ENCODE data around the gene KCNAB2. TPM values are rescaled to one million over a fixed set of nuclear protein-coding genes. Genes with fewer than 3 reads are reported as not detected.

Gene KCNAB2
- polyA plus RNA-seq, 2 donors, result 2.2 to 2.8 TPM

DNA sequence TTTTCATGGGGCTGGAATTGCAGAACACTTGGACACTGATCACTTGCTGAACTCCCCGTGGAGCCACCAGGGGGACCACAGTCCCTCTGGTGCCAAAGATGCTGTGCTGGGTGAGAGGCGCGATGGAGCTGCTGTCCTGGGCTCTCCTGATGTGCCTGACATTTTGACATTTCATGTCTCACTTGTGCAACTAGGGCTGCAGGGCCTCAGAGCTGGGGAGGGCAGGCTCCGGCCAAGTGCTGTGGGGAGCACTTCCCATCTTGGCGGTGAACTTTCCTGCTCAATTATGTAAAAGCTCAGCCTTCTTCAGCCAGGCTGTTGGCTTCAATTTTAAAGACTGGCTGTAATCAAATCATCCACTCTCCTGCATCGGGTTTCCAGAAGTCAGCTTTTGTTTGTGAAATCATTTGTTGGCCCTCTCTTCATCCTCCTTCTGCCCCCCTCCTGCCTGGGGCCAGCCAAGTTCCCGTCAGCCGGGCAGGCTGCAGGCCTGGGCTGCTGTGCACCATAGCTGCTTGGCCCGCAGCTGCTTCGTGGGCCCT lies 36.8 kb downstream of the KCNAB2 start:
- H3K27me3 ChIP-seq (ENCODE audit: control insufficient read depth in 1 of 2, insufficient read depth in 2 of 2, low read length in 2 of 2), result no peaks in the 10 kb centered on the region
- H3K4me1 ChIP-seq (ENCODE audit: control insufficient read depth in 2 of 2, insufficient read depth in 2 of 2, low read length in 1 of 2), result peaks cover 0 to 4% of the 10 kb centered on the region in 2 donors
- no peak overlapping the region for H3K4me3 ChIP-seq (ENCODE audit: low read depth in 1 of 2, low read length in 2 of 2)
- no peak overlapping the region for H3K27ac ChIP-seq (ENCODE audit: low read depth in 2 of 2, low read length in 1 of 2)
- H3K36me3 ChIP-seq (ENCODE audit: control insufficient read depth in 2 of 2, insufficient read depth in 2 of 2, low read length in 1 of 2), result no peaks in the 10 kb centered on the region
- WGBS, 2 donors, result 63 to 65% methylated on average over 10 of the region's 10 CpGs
- no peaks in the 10 kb centered on the region for H3K9me3 ChIP-seq (ENCODE audit: control insufficient read depth in 2 of 2, insufficient read depth in 1 of 2, low read depth in 1 of 2, low read length in 1 of 2)

DNA sequence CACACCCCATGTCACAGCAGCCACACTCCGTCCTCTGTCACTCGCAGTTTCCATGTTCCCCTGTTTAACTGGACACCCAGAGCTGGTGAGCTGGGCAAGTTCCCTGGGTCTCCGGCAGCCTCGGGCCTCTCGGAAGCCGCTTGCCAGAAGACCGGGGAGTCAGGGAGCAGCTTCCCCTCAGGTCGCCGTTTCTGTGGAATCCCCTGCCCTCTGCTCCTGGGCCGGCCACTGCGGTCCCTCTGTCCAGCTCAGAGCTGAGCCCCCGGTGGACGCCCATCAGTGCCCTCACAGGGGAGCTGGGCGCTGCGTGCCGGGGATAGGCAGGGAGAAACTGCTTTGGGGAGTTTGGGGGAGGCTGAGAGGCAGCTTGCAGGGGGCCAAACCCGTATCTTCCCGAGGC lies 37.7 kb downstream of the KCNAB2 start:
- H3K4me3 ChIP-seq (ENCODE audit: low read depth in 1 of 2, low read length in 2 of 2), result no peak overlapping the region
- no peaks in the 10 kb centered on the region for H3K27me3 ChIP-seq (ENCODE audit: control insufficient read depth in 1 of 2, insufficient read depth in 2 of 2, low read length in 2 of 2)
- no peaks in the 10 kb centered on the region for H3K9me3 ChIP-seq (ENCODE audit: control insufficient read depth in 2 of 2, insufficient read depth in 1 of 2, low read depth in 1 of 2, low read length in 1 of 2)
- no peak overlapping the region for H3K27ac ChIP-seq (ENCODE audit: low read depth in 2 of 2, low read length in 1 of 2)
- peaks cover 0 to 4% of the 10 kb centered on the region in 2 donors for H3K4me1 ChIP-seq (ENCODE audit: control insufficient read depth in 2 of 2, insufficient read depth in 2 of 2, low read length in 1 of 2)
- H3K36me3 ChIP-seq (ENCODE audit: control insufficient read depth in 2 of 2, insufficient read depth in 2 of 2, low read length in 1 of 2), result no peaks in the 10 kb centered on the region
- 77 to 78% methylated on average over 18 of the region's 18 CpGs for WGBS, 2 donors

DNA sequence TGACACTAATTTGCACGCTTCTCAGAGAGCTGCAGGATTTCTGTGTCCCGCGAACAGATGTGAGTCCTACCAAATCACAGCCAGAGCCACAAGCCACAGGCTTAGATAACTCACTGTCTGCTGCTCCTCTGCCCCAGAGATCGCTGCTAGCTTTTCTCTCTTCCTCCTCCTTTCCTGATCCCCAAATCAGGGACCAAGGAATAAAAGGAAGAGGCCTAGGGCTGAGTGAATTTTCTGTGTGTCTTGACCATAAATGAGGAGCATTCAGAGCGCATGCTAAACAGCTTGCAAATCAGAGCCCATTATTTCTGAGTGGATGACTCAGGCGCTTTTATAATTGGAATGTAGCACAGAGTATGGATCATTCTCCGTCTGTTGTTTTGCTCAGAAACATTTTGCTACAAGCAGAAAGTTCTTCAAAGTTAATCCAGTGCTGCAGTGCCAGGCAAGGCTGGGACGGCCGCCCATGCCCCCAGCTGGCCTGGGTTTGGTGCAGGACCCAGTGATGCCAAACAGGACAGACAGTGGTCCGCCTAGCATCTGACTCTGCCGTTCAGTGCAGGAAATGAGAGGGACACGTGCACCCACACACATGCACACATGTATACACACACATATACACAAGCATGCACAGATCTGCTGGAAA lies 38.2 kb downstream of the KCNAB2 start:
- H3K9me3 ChIP-seq (ENCODE audit: control insufficient read depth in 2 of 2, insufficient read depth in 1 of 2, low read depth in 1 of 2, low read length in 1 of 2), result no peaks in the 10 kb centered on the region
- 64 to 66% methylated on average over 12 of the region's 12 CpGs for WGBS, 2 donors
- no peak overlapping the region for H3K4me3 ChIP-seq (ENCODE audit: low read depth in 1 of 2, low read length in 2 of 2)
- H3K36me3 ChIP-seq (ENCODE audit: control insufficient read depth in 2 of 2, insufficient read depth in 2 of 2, low read length in 1 of 2), result no peaks in the 10 kb centered on the region
- peaks cover 0 to 4% of the 10 kb centered on the region in 2 donors for H3K4me1 ChIP-seq (ENCODE audit: control insufficient read depth in 2 of 2, insufficient read depth in 2 of 2, low read length in 1 of 2)
- H3K27ac ChIP-seq (ENCODE audit: low read depth in 2 of 2, low read length in 1 of 2), result no peak overlapping the region
- H3K27me3 ChIP-seq (ENCODE audit: control insufficient read depth in 1 of 2, insufficient read depth in 2 of 2, low read length in 2 of 2), result no peaks in the 10 kb centered on the region

DNA sequence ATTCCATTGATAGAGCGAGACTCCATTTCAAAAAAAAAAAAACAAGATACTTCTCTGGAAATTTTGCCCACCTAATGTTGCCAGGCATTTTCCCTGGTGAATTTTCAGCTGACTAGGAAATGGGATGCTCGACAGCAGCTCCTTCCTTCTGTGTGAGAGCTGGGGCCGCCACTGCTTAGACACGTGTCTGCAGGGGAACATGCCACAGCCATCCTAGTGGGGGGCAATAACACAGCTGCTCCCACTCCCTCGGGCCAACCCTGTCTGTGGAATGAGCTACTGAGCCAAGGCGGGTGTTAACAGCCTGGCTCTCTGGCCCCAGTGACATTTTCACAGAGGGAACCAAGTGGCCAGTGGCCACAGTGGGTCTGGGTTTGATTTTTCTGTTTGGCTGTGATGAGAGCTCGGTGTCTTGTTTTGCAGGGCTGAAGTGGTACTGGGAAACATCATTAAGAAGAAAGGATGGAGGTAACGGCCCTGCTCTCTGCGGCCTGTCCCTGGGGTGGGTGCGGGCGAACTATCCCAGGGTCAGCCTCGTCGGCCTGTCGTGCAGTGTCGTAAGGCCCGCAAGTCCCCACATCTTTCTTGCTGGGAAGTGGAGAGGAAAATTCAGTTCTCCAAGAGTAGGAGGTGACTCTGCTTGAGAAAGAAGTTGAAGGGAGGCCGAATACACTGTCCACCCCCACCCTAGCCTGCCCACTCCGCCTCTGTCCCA lies 39.2 kb downstream of the KCNAB2 start:
- Histone ChIP-seq H3K27ac (ENCODE audit: low read depth in 2 of 2, low read length in 1 of 2) (no peak overlapping the region), H3K36me3 (ENCODE audit: control insufficient read depth in 2 of 2, insufficient read depth in 2 of 2, low read length in 1 of 2) (no peaks in the 10 kb centered on the region), H3K4me3 (ENCODE audit: low read depth in 1 of 2, low read length in 2 of 2) (no peak overlapping the region), H3K27me3 (ENCODE audit: control insufficient read depth in 1 of 2, insufficient read depth in 2 of 2, low read length in 2 of 2) (no peaks in the 10 kb centered on the region), H3K4me1 (ENCODE audit: control insufficient read depth in 2 of 2, insufficient read depth in 2 of 2, low read length in 1 of 2) (peaks cover 0 to 4% of the 10 kb centered on the region in 2 donors), H3K9me3 (ENCODE audit: control insufficient read depth in 2 of 2, insufficient read depth in 1 of 2, low read depth in 1 of 2, low read length in 1 of 2) (no peaks in the 10 kb centered on the region)
- 85 to 89% methylated on average over 18 of the region's 18 CpGs for WGBS, 2 donors

DNA sequence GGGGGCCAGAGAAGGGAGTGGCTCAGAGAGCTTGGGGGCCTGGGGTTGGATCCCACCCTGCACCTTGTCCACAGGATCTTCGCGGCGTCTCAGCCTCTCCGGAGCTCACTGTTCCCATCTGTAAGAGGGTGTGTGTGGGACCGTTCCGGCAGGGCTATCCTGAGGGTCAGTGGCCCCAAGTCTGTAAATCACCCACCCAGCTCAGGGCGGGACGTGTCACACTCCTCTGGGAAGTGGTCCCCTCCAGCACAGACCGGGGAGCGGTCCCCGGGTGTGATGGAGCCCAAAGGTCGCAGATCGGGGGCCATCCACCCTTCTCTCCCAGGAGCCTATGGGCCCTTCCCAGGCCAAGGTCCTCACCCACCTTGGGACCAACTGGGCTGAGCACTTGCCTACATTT lies 40.0 kb downstream of the KCNAB2 start:
- Histone ChIP-seq H3K27ac (ENCODE audit: low read depth in 2 of 2, low read length in 1 of 2) (no peak overlapping the region), H3K4me1 (ENCODE audit: control insufficient read depth in 2 of 2, insufficient read depth in 2 of 2, low read length in 1 of 2) (peaks cover 0 to 4% of the 10 kb centered on the region in 2 donors), H3K27me3 (ENCODE audit: control insufficient read depth in 1 of 2, insufficient read depth in 2 of 2, low read length in 2 of 2) (no peaks in the 10 kb centered on the region), H3K4me3 (ENCODE audit: low read depth in 1 of 2, low read length in 2 of 2) (no peak overlapping the region), H3K36me3 (ENCODE audit: control insufficient read depth in 2 of 2, insufficient read depth in 2 of 2, low read length in 1 of 2) (no peaks in the 10 kb centered on the region), H3K9me3 (ENCODE audit: control insufficient read depth in 2 of 2, insufficient read depth in 1 of 2, low read depth in 1 of 2, low read length in 1 of 2) (no peaks in the 10 kb centered on the region)
- WGBS, 2 donors, result 94 to 95% methylated on average over 13 of the region's 13 CpGs

DNA sequence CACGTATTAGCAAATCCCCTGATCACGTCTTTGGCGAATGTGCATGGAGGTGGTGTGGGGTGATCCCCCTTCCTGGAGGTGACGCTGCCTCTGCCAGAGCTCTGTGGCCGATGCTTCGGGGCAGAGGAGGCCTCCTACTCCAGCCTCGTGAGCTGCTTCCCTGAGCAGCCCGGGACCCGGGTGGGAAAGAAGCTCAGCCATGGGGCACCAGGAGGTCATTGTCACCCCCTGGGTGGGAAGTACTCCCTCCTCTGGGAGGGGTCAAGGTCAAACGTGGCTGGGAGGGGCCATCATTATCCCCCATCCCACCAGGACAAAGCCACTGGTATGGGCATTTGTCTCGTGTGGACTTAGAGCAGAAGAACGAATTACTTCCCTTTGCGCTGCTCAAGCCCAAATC lies 40.7 kb downstream of the KCNAB2 start:
- Histone ChIP-seq H3K36me3 (ENCODE audit: control insufficient read depth in 2 of 2, insufficient read depth in 2 of 2, low read length in 1 of 2) (no peaks in the 10 kb centered on the region), H3K4me3 (ENCODE audit: low read depth in 1 of 2, low read length in 2 of 2) (no peak overlapping the region), H3K9me3 (ENCODE audit: control insufficient read depth in 2 of 2, insufficient read depth in 1 of 2, low read depth in 1 of 2, low read length in 1 of 2) (no peaks in the 10 kb centered on the region), H3K4me1 (ENCODE audit: control insufficient read depth in 2 of 2, insufficient read depth in 2 of 2, low read length in 1 of 2) (peaks cover 0 to 4% of the 10 kb centered on the region in 2 donors), H3K27ac (ENCODE audit: low read depth in 2 of 2, low read length in 1 of 2) (no peak overlapping the region), H3K27me3 (ENCODE audit: control insufficient read depth in 1 of 2, insufficient read depth in 2 of 2, low read length in 2 of 2) (no peaks in the 10 kb centered on the region)
- WGBS, 2 donors, result 65 to 74% methylated on average over 13 of the region's 13 CpGs

DNA sequence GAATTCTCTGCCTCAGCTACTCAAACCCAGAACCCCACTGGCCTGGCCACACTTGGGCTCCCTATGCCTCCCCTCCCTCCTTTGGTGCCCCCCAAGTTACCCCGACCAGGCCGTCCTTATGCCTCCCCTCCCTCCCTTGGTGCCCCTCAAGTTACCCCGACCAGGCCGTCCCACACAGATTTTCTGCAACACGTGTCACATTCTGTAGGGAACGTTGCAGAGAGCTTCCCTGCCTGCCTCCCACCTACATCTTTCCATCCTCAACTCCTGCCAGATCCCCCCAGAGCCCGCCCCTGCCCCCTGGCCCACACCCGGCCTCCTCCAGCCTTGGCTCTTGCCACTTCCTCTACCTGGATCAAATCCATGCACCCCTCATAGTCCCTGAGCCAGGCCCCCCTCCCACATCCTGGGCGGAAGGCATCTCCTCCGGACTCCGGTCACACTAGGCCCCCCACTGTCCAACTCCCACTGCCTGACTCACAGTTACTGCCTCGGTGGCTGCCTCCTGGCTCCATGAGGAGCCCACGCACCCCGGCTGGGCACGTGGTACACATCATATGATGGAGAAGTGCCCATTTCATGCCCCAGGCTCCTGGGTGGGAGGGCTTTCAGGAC lies 41.2 kb downstream of the KCNAB2 start:
- Histone ChIP-seq H3K27me3 (ENCODE audit: control insufficient read depth in 1 of 2, insufficient read depth in 2 of 2, low read length in 2 of 2) (no peaks in the 10 kb centered on the region), H3K4me1 (ENCODE audit: control insufficient read depth in 2 of 2, insufficient read depth in 2 of 2, low read length in 1 of 2) (peaks cover 0 to 4% of the 10 kb centered on the region in 2 donors), H3K4me3 (ENCODE audit: low read depth in 1 of 2, low read length in 2 of 2) (no peak overlapping the region), H3K27ac (ENCODE audit: low read depth in 2 of 2, low read length in 1 of 2) (no peak overlapping the region), H3K9me3 (ENCODE audit: control insufficient read depth in 2 of 2, insufficient read depth in 1 of 2, low read depth in 1 of 2, low read length in 1 of 2) (no peaks in the 10 kb centered on the region), H3K36me3 (ENCODE audit: control insufficient read depth in 2 of 2, insufficient read depth in 2 of 2, low read length in 1 of 2) (no peaks in the 10 kb centered on the region)
- WGBS, 2 donors, result 76 to 86% methylated on average over 15 of the region's 15 CpGs

DNA sequence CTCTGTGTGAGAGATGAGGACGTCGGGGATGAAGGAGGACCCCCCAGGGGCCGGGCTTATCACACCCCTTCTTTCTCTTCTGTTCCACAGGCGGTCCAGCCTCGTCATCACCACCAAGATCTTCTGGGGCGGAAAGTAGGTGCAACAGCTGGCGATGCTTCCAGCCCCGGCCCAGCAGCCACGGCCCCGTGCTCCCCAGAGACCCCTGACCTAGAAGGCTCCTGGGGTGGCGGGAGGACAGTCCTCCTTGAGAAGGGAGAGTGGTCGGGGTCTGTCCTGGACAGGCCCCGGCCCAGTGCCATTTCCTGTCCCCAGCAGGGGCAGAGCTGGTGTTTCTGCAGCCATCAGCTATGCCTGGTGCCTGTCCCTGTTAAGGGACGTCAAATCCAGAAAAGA lies 41.7 kb downstream of the KCNAB2 start:
- Histone ChIP-seq H3K27ac (ENCODE audit: low read depth in 2 of 2, low read length in 1 of 2) (no peak overlapping the region), H3K9me3 (ENCODE audit: control insufficient read depth in 2 of 2, insufficient read depth in 1 of 2, low read depth in 1 of 2, low read length in 1 of 2) (no peaks in the 10 kb centered on the region), H3K27me3 (ENCODE audit: control insufficient read depth in 1 of 2, insufficient read depth in 2 of 2, low read length in 2 of 2) (no peaks in the 10 kb centered on the region), H3K36me3 (ENCODE audit: control insufficient read depth in 2 of 2, insufficient read depth in 2 of 2, low read length in 1 of 2) (no peaks in the 10 kb centered on the region), H3K4me3 (ENCODE audit: low read depth in 1 of 2, low read length in 2 of 2) (no peak overlapping the region), H3K4me1 (ENCODE audit: control insufficient read depth in 2 of 2, insufficient read depth in 2 of 2, low read length in 1 of 2) (peaks cover 0 to 4% of the 10 kb centered on the region in 2 donors)
- WGBS, 2 donors, result 81 to 82% methylated on average over 13 to 14 of the region's 14 CpGs

DNA sequence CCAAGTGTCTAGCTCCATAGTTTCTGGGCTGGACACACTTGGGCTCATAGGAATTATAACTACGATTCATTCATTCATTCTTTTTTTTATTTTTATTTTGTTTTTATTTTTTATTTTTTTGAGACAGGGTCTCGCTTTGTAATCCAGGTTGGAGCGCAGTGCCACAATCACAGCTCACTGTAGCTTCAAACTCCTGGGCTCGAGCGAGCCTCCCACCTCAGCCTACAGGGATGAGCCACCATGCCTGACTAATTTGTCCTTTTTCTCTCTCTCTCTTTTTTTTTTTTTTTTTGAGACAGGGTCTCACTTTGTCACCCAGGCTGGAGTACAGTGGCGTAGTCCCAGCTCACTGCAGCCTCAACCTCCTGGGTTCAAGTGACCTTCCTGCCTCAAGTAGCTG lies 42.3 kb downstream of the KCNAB2 start:
- H3K27me3 ChIP-seq (ENCODE audit: control insufficient read depth in 1 of 2, insufficient read depth in 2 of 2, low read length in 2 of 2), result no peaks in the 10 kb centered on the region
- no peak overlapping the region for H3K4me3 ChIP-seq (ENCODE audit: low read depth in 1 of 2, low read length in 2 of 2)
- 95% methylated on average over 6 of the region's 6 CpGs for WGBS, 2 donors
- no peaks in the 10 kb centered on the region for H3K36me3 ChIP-seq (ENCODE audit: control insufficient read depth in 2 of 2, insufficient read depth in 2 of 2, low read length in 1 of 2)
- no peaks in the 10 kb centered on the region for H3K9me3 ChIP-seq (ENCODE audit: control insufficient read depth in 2 of 2, insufficient read depth in 1 of 2, low read depth in 1 of 2, low read length in 1 of 2)
- H3K27ac ChIP-seq (ENCODE audit: low read depth in 2 of 2, low read length in 1 of 2), result no peak overlapping the region
- peaks cover 0 to 4% of the 10 kb centered on the region in 2 donors for H3K4me1 ChIP-seq (ENCODE audit: control insufficient read depth in 2 of 2, insufficient read depth in 2 of 2, low read length in 1 of 2)

Data from esophagus (tissue), 2 donors.